Activated T-helper 1 cell treated with anti-CD3 and anti-CD28 coated beads, Interleukin-2, amount 50 U/mL, for 16 hours (primary cell): ENCODE results near the gene RASSF10.

Experiments used
- DNase-seq, 2 donors: peaks; one replicate each; pipeline ENCODE4 v3.0.0-alpha.2; 2020; ENCODE audit warnings: low read depth in 1 of 2, low spot score in 1 of 2

The RASSF10 gene

GRCh38 chr11:12993626-12994025 is 15.5 kb upstream of the RASSF10 start:
- no peak for DNase-seq

DNA sequence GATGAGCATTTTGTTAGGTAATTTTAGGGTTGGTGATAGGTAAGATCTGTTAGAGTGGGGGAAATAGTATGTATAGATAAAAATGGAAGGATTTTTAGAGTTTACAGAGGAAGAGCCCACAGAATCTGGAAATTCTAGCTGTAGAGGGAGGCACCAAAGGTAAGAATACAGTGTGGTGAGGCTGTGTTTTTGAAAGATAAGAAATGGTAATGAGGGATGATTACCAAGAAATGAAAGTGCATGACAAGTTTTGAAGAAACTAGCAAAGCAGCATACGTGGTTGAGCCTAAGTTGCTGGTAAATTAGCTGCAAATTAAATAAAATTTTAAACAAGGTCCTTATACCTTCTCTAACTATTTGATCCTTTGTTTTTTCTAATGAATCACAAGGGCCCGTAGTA is 14.6 kb upstream of the RASSF10 start:
- DNase-seq = no peak

- no peak for DNase-seq
Measured at GRCh38 chr11:12995188-12995587, 13.9 kb upstream of the RASSF10 start.

- no peak for DNase-seq
Measured at GRCh38 chr11:12995823-12996222, 13.3 kb upstream of the RASSF10 start.

- no peak for DNase-seq
Measured at GRCh38 chr11:12997168-12997567, 11.9 kb upstream of the RASSF10 start.

DNA sequence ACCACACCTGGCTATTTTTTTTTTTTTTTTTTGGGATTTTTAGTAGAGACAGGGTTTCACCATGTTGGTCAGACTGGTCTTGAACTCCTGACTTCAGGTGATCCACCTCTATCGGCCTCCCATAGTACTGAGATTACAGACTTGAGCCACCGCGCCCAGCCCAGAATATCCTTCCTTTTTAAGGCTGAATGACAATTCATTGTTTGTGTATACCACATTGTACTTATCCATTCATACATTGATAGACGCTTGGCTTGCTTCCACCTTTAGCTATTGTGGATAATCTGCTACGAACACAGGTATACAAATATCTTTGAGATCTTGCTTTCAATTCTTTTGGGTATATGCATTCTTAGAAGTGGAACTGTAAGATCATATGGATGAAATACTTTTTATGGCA is 10.8 kb upstream of the RASSF10 start:
- no peak for DNase-seq

- DNase-seq = no peak
Measured at GRCh38 chr11:12999597-12999996, 9.5 kb upstream of the RASSF10 start.

DNA sequence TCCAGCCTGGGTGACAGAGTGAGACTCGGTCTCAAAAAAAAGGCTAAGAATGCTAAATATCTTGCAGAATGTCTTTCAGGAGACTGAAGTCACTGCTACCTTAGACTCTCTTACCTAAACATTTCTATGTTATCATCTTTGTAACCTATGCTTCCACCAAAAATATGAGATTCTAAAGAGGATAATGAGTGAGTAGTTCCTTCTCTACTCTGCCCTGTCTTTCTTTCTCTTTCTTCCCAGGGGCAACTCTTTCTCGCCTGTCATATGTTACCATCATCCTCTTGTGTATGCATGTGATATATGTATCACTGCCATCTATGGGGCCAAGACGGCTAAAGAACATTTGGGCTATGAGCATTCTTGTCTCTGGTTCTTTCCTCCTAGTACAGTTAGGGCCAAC is 9.0 kb upstream of the RASSF10 start:
- no peak for DNase-seq

DNA sequence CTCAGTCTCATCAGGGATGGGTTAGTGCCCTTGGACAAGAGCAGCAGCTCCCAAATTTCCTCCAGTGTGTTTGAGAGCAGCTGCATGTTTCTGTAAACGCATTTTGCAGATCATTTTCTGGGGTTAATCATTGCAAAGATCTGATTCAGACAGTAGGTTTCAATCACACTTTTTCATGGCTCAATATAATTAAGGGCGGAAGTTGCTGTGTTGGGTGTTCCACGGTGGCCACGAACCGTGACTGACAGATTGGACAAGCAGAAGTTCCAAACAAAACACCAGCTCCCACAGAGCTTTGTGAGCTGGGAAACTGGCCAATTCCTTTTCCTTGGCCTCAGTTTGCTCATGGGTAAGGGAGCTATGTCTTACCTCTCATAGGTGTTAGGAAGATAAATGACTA is 8.4 kb upstream of the RASSF10 start:
- DNase-seq = no peak

- DNase-seq = no peak
Measured at GRCh38 chr11:13003736-13004493, 5.2 kb upstream of the RASSF10 start.

DNA sequence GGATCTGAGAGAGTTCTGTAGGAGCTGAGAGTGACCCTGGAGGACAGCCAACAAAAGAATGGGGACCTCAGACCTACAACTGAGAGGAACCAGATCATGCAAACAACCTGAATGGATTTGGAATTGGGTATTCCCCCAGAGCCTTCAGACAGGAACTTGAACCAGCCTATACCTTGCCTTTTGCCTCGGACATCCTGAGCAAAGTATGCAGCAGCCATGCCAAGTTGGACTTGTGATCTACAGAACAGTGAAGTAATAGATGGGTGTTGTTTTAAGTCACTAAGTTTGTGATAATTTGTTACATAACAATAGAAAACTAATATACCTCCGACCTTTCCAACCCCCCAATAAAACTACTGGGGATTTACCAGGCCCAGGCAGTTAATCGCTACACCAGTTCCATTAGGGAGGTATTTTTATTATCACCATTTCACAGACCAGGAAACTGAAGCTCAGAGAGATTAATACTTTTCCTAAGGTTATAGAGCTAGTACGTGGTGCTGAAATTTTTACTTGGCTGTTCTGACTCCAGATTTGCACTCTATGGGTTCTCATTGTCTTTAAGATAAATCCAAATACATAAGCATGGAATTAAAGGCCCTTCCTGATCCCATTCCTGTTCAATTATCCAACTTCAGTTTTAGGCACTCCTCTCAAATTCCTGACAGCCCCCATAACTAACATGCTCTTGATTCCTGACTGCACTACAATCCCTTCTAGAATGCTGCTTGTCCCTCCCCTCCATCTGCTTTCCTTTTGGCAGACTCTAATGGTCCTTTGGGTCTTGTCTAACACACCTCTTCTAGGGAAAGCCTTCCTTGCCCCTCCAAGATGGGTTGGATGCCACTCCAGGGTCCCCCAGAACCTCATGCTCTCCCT is 1.7 kb upstream of the RASSF10 start:
- no peak for DNase-seq

DNA sequence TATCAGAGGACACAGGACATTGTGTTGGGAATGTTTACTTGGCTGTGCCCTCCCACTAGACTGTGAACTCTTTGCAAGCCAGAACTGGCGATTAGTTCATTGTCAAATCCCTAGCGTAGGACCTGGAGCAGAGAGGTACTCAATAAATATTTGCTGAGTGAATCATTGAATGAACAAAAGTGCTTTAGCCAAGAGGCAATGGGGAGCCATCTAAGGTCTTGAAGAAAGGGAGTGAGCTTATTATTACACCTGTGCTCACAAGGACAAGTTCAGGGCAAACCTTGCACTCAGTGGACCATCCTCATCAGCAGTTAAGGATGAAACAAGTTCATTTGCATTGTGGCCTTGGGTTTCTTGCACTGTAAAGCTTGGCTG is 1.1 kb upstream of the RASSF10 start:
- no peak for DNase-seq

- no peak for DNase-seq
Measured at GRCh38 chr11:13009476-13009920, 382 bp downstream of the RASSF10 start.

DNA sequence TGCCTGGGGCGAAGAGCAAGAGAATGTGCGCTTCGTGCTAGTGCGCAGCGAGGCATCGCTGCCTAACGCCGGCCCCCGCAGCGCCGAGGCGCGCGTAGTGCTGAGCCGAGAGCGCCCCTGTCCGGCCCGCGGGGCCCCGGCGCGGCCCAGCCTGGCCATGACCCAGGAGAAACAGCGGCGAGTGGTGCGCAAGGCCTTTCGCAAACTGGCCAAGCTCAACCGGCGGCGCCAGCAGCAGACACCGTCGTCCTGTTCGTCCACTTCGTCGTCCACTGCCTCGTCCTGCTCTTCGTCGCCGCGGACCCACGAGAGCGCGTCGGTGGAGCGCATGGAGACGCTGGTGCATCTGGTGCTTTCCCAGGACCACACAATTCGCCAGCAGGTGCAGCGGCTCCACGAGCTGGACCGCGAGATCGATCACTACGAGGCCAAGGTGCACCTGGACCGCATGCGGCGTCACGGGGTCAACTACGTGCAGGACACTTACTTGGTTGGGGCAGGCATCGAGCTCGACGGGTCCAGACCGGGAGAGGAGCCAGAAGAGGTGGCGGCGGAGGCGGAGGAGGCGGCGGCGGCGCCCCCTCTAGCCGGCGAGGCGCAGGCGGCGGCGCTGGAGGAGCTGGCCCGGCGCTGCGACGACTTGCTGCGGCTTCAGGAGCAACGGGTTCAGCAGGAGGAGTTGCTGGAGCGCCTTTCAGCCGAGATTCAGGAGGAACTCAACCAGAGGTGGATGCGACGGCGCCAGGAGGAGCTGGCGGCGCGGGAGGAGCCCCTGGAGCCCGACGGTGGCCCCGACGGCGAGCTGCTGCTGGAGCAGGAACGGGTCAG is 1.0 kb downstream of the RASSF10 start:
- DNase-seq = no peak

DNA sequence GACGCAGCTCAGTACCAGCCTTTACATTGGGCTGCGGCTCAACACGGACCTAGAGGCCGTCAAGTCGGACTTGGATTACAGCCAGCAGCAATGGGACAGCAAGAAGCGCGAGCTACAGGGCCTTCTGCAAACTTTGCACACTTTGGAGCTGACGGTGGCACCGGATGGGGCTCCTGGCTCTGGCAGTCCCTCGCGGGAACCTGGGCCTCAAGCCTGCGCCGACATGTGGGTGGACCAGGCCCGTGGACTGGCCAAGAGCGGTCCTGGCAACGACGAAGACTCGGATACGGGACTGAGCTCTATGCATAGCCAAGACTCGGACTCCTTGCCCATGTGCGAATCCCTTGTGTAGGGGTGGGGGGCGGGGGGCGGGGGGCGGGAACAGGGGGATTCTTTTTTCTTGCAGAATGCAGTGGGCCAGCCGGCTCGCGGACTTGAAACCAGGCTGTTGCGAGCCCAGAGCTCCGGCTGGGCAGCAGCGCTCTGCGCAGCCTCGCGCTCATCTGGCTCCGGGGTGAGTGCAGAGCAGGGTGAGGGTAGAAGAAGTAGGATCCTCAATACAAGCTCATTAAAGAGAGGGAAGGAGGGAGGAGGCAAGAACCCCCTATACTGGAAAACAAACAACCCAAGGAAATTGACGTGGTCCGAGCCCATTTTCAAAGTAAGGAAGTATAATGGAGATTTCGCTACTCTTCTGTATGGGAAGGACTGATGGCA is 1.8 kb downstream of the RASSF10 start:
- no peak for DNase-seq

GRCh38 chr11:13011466-13012055 is 2.4 kb downstream of the RASSF10 start:
- no peak for DNase-seq

DNA sequence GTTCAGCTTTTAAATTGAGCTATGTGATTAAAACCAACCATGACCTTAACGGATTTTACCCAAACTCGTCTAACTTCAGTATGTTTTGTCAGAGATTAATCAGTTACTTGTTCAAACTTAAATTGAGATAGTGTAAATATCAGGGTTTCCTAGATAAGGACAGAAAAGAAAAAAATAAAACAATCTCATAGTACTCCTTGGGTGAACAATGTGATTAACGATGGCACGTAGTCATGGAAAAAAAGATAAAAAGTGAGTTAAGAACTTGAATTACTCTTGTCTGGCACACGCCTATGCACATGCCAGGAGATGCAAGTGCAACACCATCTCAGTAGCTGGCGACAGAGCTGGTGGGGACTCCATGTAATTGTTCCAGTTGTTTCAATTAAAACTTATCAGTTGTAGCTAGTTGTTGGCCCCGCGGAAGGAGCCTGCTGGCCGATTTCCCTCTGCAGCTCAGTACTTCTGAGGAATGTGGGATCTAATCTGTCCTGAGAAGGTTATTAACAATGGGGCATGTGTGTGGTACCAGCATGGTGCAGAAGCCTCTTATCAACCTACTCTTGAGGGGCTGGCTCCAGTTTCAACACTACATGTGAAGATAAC is 3.0 kb downstream of the RASSF10 start:
- DNase-seq = no peak

DNA sequence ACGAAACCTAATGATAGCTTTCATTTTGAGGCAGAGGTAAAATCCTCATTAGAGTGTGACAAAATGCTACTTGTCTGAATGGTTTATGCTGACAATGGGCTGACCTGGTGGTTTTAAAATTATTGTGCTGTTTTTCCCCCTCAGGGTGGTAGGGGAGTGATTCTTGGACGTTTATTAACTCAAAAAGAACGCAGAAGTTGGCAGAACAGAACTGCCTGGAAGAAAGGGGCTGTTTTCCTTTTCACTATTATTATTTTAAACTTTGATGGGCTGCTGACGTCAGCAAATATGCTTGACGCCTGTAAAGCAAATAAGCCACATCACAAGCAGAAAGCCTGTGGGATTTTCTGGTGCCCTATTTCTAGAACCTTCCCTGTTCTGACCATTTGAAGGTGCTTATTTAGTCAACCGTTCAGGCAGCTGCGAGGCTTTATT is 4.0 kb downstream of the RASSF10 start:
- no peak for DNase-seq

DNA sequence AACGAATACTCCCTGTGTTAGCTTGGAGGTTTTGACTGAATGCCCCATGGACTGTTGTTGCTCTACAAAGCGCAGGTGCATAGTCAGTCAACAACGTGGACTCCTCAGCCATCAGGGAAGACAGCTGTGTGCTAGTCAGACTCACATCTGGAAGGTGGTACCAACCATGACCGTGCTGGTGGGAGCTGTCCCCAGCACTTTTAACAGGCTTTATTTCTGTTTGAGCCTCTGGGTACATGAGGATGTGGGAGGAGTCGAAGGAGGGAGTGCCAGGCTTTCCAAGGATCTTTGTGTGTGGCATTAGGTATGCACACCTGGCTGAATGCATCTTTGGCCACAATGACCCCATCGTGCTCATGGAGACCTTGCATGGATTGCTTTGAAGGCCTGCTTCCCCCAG is 6.6 kb downstream of the RASSF10 start:
- no peak for DNase-seq

DNA sequence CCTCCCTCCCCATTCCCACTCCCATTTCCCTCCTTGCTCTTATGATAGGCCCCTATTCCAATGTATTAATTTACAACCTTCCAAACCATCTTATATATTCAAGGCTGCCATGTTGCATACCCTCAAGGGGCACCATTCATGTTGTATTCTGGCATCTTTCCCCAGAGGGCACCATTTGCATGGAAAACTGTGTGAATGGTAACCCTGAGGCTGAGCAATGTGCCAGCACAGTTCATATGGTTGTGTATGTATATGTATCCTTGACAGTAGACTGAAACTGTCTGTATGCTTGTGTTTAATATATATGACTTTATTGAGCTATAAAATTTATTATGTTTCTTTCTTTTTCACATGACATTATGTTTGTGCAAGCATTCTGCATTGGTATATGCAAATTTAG is 7.3 kb downstream of the RASSF10 start:
- no peak for DNase-seq
